GM12891 (cell line): ENCODE data around the gene C4orf50.

Source experiments
- PAX5 ChIP-seq: IDR thresholded peaks from 2 replicates; pipeline ENCODE4 v1.6.1; 2011; ENCODE audit warnings: low read length, moderate library complexity, mild to moderate bottlenecking; ENCODE audit not compliant: insufficient read depth, severe bottlenecking
- POLR2A ChIP-seq: IDR thresholded peaks from 2 replicates; pipeline ENCODE4 v1.6.1; 2011; ENCODE audit warnings: low read depth, low read length, control low read depth
- POLR2AphosphoS5 ChIP-seq: IDR thresholded peaks from 2 replicates; pipeline ENCODE4 v1.6.1; 2011; ENCODE audit warnings: low read depth, low read length, control low read depth

GRCh38 chr4:5852523-5853202, 165.6 kb downstream of the C4orf50 start:
- TF ChIP-seq POLR2A (no peak), PAX5 (no peak), POLR2AphosphoS5 (no peak)
